GDM1 (cell line): ENCODE measurements around the gene ZNF280D.
"Not testable (repeated sequence)": the region's sequence is repeated elsewhere in the genome, so short reads cannot be mapped to it uniquely, and the experiment has no call there.

ENCODE experiments used
- DNase-seq: peaks from one replicate; lab custom pipeline; 2025; lab: John Stamatoyannopoulos, UW

ZNF280D gene

GRCh38 chr15:56716334-56716733 lies 17.0 kb downstream of the ZNF280D start:
- DNase-seq: no peak

DNA sequence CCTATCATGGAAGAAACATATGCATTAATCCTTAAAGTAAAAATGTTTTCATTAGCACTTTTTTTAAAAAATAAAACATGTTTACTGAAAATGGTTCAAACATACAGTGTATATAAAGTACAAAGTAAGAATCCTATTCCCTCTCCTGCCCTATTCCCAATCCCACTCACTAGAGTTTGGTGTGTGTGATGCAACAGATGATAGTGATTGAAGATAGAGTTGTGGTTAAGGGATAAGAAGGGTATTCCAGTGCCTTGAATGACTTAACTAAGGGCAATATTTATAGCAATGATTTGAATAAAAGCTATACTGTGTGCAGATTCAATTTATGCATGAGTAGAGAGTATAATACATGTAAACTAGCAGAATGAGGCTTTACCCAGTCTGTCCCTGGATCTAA lies 18.1 kb downstream of the ZNF280D start:
- DNase-seq: no peak

DNA sequence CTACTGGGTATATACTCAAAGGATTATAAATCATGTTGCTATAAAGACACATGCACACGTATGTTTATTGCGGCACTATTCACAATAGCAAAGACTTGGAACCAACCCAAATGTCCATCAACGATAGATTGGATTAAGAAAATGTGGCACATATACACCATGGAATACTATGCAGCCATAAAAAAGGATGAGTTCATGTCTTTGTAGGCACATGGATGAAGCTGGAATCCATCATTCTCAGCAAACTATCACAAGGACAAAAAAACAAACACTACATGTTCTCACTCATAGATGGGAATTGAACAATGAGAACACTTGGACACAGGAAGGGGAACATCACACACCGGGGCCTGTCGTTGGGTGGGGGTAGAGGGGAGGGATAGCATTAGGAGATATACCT lies 23.8 kb downstream of the ZNF280D start:
- DNase-seq: not testable (repeated sequence)

DNA sequence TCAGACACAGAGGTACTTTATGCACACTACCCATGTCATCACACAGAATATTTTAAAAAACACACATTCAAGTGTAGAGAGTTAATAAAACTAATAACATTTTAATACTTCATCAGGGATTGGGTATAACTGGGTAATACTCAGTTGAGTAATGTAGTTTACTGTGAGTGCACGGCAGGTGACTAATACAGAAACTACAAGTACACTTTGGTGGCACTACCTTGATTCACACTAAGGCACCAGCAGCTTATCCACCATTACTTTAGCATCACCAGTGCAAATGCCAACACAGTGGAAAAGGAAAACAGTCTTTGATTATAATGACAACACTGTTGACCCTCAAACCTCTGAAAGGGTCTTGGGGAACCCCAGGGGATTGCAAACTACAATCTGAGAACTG lies 33.6 kb downstream of the ZNF280D start:
- DNase-seq: no peak

GRCh38 chr15:56698270-56698669 lies 35.0 kb downstream of the ZNF280D start:
- no peak for DNase-seq

GRCh38 chr15:56693761-56694160 lies 39.5 kb downstream of the ZNF280D start:
- DNase-seq: no peak

DNA sequence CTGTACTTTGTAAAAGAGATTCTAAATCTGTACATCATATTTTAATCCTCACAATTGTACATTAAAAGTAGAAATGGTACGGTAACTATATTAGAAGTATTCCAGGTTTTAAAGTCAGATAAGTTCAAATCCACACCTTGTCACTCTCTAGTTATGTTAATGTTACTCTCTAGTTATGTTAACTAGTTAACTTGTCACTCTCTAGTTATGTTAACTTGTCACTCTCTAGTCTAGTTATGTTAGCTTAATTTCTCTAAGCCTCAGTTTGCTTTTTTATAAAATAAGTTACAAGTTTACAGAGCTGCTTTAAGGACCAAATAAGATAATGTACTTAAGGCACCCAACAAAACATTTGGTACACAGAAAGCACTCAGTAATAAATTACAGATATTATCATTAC lies 42.6 kb downstream of the ZNF280D start:
- DNase-seq: no peak

GRCh38 chr15:56683908-56684307 lies 49.4 kb downstream of the ZNF280D start:
- DNase-seq: no peak

DNA sequence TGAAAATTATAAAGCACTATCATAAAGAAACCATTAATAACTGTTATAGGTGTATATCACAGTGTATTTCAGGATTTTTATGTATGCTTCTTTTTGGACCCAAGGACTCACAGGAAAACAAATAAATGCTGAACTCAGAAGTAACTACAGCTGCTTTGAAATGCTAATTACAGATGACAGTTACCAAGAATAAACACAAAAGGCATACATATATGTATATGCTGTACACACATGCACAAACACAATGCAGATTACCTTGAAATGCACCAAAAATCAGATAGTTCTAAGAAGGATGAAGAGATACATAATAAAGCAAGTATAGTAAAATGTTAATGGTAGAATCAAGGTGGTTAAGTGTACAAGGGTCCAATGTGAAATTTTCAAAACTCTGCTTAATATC lies 52.2 kb downstream of the ZNF280D start:
- DNase-seq: no peak

DNA sequence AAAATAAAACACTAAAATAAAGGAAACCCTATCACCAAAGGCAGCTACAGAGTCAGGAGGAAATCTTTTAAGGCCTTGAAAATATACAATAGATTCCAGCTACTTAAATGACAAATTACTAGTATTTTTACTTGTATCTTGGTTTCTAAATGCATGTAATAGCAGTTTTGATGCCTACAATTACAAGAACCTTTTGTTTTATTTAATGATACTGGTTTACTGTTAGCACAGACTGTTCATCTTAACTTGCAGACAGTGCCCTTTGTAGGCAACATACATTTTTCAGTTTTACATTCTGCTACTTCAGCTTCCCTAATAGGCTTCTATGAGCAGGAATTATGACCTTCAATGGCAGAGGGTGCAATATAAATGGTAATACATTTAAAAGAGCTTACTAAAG lies 54.1 kb downstream of the ZNF280D start:
- DNase-seq: no peak

DNA sequence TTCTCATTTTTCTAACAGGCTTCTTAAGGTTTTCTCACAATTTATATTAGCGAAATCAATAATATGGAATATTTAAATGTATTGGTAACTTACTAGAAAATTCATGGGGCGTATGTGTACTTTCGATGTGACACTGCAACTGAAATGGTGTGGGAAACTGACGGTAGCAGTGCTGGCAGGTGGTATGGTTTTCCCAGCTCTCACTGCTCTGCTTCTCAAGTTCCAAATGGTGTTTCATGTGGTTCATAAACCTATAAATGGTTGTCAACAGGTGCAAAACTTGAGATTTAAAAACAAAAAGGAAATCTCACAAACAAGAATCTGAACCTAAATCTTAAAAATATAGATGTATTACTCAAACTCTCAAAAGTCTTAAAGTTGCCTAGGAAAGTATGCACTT lies 54.7 kb downstream of the ZNF280D start:
- DNase-seq: no peak

DNA sequence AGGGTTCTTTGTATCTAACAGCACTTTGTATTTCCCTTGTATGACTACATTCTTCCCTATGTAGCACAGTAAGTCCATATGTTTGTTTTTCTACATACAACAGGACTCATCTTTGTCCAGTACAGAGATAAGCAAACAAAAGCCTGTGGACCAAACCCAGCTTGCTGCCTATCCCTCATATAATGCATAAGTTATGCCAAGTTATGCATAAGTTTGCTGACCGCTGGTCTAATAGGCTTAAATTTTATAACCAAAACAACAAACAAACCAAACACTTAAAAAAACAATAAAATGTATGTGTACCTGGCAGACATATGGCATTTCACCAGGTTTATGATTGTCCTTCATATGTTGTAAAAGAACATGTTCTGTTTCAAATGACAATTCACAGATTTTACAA lies 56.0 kb downstream of the ZNF280D start:
- no peak for DNase-seq

GRCh38 chr15:56675930-56676329 lies 57.4 kb downstream of the ZNF280D start:
- DNase-seq: no peak

DNA sequence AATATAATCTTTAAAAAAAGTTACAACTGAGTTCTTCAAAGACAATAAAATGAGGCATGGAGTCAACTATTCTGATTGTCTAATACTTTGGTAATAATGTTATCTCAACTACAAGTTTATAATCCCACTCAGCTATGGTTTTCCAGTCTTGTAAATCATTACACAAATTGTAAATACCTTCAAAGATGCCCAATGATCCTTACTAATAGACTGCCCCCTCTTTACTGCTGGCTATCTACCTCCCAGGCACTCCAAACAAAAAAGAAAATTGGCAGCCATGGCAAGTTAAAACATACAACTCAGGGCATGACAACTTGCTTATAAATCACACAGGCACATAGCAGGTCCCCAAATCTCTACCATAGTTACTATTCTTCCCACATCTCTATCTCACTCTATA lies 58.5 kb downstream of the ZNF280D start:
- DNase-seq: no peak

GRCh38 chr15:56672721-56673120 lies 60.6 kb downstream of the ZNF280D start:
- DNase-seq: no peak

DNA sequence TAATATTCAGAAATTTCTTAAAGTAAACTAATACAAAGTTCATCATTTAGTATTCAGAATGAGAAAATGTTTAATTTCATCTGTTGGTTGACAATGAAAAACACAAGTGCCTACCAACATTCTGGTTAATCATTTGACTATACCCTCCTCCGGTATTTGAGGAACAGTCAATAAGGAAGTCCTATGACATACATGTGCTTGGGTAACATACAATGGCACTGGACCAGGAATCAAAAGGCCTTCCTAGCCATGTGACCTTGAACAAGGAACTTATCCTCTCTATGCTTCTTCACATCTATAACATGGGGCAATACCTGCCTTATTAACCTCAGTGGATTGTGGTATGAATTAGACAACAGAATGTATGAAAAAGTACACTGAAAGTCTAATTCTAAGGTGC lies 65.8 kb downstream of the ZNF280D start:
- no peak for DNase-seq

- DNase-seq: no peak
These were observed 72.4 kb downstream of the ZNF280D start for GRCh38 chr15:56660943-56661342.

GRCh38 chr15:56659197-56659596 lies 74.1 kb downstream of the ZNF280D start:
- DNase-seq: no peak

DNA sequence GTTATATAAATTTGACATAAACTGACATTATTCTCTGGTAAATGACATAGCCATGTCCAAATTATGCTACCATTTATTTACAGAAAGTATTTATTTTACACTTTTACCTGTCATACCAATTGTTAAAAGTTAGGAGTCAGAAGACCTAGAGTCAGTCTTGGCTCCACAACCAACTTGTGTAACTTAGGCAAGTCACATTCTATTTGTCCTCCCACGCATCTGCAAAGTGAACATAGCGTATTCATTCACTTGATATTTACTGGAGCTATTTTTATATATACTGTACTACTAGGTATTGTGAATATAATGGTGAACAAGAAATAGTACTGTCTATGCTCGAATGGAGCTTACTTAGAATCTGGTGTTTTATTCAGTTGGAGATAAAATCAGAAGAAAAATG lies 78.7 kb downstream of the ZNF280D start:
- no peak for DNase-seq

DNA sequence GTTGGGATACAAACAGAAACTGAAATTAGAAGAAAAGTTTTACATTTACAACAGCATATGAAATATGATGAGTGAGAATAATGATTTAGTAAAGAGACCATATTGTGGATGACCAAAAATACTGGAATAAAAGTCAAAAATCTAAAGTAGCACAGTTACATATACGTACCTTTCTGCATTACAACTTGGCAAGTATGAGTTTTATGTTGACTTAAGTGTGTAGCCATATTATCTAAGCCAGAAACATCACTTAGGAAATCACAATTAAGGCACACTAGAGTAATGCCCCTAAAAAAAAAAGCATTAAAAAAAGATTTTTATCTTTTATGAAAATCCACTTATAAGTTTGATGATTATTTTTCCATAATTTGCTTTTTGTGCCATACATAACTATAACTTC lies 79.1 kb downstream of the ZNF280D start:
- no peak for DNase-seq

- DNase-seq: no peak
These were observed 79.5 kb downstream of the ZNF280D start for GRCh38 chr15:56653787-56654186.

- DNase-seq: no peak
These were observed 80.2 kb downstream of the ZNF280D start for GRCh38 chr15:56653107-56653506.

DNA sequence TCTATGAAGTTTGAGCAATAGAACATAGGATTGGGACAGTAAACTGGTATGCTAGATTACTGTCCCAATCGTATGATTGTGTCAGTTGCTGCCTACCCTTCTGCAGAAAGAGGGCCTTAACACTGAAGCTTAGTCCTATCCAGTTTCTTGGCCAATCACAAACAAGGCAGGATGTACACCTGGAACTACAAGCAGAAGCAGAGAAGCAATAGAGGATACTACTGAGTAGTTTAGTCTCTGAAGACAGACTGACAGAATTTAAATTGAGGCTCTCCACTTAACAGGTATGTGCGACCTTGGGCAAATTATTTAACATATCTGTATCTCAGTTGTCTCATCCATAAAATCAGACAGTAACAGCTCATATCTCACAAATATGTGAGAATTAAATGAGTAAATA lies 85.0 kb downstream of the ZNF280D start:
- DNase-seq: no peak

DNA sequence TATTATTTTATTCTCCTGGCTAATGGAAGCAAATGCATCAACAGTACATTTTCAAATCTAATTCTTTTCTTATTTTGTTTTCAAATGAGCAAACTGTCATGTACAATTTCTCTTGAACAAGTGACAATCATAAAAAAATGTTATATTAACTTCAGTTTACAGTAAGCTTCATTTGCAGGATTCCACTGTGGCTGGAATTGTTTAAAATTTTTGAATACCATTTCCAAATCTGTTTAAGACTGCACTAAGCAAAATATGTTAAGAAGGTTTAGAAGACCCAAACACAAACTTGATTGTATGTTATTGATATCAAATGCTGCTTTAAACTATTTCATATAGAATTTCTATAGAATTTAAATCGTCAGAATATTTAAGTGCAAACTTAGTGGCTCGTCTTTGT lies 92.8 kb downstream of the ZNF280D start:
- no peak for DNase-seq

- no peak for DNase-seq
These were observed 93.2 kb downstream of the ZNF280D start for GRCh38 chr15:56640127-56640526.
